Measurements from ENCODE around the gene HSPE1.
"Not testable (repeated sequence)": the region's sequence is repeated elsewhere in the genome, so short reads cannot be mapped to it uniquely, and the experiment has no call there.

Gene HSPE1

DNA sequence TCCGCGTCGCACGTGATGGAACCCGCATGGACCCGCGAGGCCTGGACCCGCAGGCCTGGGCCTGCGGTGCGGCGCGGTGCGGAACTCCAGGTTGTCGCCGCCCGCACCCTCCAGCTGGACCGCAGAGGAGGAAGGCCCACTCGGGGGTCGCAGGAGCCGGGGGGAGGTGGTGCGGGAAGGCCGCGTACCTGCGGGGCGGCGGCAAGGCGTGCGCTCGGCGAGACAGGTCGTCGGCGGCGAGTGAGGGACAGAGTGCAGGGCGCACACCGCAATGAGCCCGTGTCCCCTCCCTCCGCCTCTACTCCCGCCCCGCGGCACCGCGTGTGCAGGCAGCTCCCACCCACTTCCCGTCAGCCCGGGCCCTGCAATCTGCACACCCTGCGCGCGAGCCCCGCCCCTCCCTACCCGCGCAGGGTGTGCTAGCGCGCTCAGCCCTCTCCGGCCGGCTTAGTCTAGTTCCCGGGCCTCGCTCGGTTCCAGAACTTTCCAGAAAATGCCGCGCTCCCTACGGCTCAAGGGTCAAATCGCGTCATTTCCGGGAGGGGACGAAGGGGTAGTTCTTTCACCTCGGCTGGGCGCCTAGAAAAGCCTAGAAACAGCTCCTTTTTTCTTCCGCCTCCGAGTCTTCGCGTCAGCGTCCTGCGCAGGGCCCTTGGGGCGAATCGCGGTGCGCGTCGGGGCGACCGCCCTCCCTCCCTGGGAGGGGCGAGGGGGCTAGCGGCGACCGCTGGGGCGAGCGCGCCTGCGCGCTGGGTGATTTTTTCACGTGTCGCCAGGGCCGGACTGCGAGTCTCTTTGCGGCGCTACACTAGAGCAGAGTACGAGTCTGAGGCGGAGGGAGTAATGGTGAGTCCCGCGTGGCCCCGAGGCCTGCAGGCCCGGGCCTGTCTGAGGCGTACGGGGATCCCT lies at the start of gene HSPE1, which contains the start of gene HSPD1:
Gene HSPE1, plus strand, starts transcription at position 786 of the 909 bp plus-strand sequence. Its CDS starts 58 bp downstream, at position 844.
Gene HSPD1, minus strand, starts transcription at position 247 of the 909 bp plus-strand sequence. CDS start 992 bp downstream, outside the sequence.
- peak; percentile 97 for DNase-seq

DNA sequence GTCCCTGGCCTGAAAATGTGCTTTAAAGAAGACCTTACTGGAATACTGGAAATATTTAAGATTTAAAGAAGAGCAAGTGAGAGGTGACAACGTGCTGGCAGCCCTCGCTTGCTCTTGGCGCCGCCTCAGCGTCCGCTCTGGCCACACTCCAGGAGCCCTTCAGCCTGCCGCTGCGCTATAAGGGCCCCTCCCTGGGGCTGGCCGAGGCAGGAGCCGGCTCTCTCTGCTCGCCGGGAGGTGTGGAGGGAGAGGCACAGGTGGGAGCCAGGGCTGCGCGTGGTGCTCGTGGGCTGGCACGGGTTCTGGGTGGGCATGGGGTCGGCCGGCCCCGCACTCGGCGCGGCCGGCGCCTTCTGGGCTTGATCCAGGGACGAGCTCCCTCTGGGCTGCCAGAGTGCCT lies 49.7 kb upstream of the HSPE1 start:
- no peak for DNase-seq

GRCh38 chr2:197450935-197451358 lies 49.2 kb upstream of the HSPE1 start:
- DNase-seq, result not testable (repeated sequence)

DNA sequence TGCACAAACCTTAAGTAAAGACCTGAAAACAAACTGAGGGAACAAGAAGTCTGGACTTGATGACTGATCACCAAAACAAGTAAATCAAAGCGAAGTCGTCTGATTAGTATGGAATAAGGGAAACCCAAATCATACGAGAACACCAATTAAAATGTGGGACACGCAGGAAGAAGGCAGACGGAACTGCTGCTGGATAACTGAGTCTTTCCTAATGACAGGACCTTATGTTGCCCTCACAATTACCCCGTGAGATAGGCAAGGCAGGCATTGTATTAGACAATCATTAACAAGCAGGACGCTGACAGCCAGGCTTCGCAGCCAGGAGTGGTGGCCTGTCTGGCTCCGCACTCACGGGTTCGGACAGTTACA lies 47.4 kb upstream of the HSPE1 start:
- no peak for DNase-seq

DNA sequence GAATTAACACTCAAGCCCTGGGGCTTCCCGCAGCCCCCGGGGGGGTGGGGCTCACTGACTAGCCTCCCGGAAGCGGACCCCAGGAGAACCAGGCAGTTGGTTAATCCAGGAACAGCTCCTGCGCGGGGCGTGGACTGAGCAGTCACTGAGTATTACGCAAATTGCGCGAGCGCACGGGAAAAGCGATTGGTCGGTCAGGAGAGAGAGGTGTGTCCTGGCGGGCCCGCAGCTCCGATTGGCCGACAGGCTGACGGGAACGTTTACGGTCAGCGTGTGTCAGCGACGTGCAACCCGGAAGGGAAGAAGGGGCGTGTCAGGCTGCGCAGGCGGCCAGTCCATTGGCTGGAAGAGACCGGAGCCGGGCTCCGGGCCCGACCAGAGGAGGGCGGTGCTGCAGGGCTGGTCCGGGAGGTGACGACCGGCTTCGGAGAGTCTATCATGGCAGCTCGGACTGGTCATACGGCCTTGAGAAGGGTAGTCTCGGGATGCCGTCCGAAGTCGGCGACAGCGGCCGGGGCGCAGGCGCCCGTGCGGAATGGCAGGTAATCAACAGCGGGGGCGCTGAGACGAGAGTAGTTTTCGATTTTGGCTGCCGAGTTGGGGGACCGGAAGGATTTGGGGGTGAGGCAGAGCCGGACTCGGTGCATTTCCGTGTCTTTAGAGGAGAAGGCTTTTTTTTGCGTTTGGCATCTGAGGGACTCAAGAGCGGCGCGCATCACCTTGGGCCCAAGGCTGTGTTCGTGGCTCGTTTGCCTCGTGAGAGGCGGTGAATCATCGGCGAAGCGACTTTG lies 46.9 kb upstream of the HSPE1 start, which contains the start of gene COQ10B:
Gene COQ10B, plus strand, starts transcription at position 430 of the 791 bp plus-strand sequence. Its CDS starts 9 bp downstream, at position 439.
- peak; percentile 99 for DNase-seq

GRCh38 chr2:197453914-197454398 lies 46.2 kb upstream of the HSPE1 start:
- DNase-seq, result no peak

DNA sequence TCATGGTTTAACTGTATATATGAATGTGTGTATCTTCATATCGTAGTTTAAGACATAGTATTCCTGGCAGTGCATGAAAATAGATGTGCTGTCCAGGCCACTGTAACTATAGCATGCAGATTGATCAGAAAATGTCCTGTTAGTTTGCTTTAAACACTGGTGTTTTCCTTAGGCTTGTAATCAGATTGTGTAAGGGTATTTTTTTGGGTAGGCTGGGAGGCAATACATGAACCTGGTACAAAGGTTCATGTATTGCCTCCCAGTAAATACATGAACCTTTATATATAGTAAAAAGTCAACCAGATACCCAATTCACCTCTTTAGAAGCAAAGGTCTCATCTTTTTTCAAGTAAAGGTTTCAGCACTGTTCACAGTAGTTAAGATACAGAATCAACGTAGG lies 45.3 kb upstream of the HSPE1 start:
- no peak for DNase-seq

GRCh38 chr2:197455428-197455827 lies 44.8 kb upstream of the HSPE1 start:
- no peak for DNase-seq

DNA sequence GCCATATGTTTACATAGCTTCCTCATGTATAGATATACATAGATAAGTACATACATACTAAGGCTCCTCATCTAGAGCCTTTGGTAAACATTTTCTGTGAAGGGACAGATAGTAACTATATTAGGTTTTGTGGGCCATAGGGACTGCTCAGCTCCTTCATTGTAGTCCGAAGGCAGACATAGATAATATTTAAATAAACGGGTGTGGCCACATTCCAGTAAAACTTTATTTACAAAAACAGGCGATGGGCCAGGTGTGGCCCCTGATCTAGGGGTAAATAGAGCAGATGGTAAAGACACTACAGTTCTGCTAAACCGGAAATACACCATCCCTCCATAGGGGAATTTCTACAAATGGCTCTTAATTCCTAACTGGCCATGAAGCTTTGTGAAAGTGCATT lies 39.5 kb upstream of the HSPE1 start:
- no peak for DNase-seq

DNA sequence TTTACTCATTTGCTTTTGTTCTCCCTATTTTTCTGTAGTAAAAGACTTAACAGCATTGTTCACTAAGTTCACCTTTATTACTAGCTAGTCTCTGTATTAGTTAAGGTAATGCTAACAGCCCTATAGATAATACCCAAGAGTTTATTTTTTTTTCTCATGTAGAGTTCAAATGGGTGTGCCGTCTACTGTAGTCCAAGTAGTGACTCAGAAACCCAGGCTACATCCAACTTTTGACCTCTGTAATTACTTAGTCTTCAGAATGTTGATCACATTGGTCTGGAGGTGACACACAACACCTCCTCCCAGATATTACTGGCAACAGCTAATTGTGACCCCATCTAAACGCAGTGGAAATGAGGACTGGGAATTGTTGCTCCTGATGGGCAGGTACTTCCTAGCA lies 39.1 kb upstream of the HSPE1 start:
- DNase-seq, result no peak

- no peak for DNase-seq
These were observed 36.0 kb upstream of the HSPE1 start for GRCh38 chr2:197464175-197464574.

GRCh38 chr2:197472166-197472565 lies 28.0 kb upstream of the HSPE1 start:
- no peak for DNase-seq

- DNase-seq, result no peak
These were observed 22.4 kb upstream of the HSPE1 start for GRCh38 chr2:197477797-197478196.

DNA sequence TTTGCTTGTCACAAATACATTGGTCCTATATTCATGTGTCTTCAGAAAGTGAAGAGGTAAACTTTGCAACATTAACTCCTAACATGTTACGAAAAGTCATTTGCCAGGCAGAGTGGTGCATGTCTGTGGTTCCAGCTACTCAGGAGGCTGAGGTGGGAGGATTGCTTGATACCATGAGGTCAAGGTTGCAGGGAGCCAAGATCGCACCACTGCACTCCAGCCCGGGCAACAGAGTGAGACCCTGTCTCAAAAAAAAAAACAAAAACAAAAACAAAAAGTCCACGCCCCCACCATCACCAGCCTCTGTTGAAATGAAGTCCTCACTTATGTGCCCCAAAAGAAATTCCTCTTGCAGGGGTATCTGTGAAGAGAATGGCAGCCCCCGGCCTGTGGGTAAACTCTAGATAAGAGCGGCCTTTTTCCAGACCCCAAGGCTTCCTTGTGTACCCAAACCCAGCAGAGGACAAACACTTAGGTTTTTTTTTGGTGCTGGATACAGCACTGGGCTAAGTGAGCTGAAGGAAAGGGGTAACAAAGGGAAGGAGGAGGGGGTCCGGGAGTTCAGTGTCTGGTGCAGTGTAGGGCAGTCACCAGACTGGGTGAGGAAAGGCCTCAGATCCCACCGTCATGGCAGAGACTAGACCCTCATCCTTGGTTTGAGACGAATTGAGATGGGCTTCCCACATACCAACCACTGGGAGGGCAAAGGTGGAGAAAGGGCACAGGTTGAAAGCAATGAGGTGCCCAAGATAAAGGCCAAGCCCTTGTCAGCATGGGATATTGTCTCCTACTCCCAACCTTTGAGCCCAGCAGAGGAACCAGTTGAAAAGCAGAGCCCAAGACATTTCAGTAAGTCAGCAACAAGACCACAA lies 19.8 kb upstream of the HSPE1 start:
- DNase-seq, result no peak

- DNase-seq, result not testable (repeated sequence)
These were observed 15.9 kb upstream of the HSPE1 start for GRCh38 chr2:197484248-197484647.

DNA sequence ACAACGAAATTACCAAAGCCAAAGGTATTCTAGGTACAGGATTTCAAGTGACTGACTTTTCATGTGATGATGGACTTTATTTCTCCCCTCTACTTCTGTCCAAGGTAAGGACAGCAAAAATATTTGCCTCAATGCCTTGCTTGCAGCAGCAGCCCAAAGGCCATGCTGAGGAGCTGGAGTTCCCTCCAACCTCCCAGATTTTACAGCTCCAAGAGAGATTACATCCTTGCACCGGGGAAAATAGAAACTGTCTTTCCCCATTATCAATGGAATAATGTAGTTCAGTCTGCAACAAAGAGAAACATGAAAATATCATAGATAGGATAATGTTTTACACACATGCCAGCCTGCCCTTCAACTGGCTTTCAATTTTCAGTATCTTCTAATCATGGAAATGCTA lies 14.0 kb upstream of the HSPE1 start:
- DNase-seq, result no peak

GRCh38 chr2:197487385-197487784 lies 12.8 kb upstream of the HSPE1 start:
- DNase-seq, result no peak

DNA sequence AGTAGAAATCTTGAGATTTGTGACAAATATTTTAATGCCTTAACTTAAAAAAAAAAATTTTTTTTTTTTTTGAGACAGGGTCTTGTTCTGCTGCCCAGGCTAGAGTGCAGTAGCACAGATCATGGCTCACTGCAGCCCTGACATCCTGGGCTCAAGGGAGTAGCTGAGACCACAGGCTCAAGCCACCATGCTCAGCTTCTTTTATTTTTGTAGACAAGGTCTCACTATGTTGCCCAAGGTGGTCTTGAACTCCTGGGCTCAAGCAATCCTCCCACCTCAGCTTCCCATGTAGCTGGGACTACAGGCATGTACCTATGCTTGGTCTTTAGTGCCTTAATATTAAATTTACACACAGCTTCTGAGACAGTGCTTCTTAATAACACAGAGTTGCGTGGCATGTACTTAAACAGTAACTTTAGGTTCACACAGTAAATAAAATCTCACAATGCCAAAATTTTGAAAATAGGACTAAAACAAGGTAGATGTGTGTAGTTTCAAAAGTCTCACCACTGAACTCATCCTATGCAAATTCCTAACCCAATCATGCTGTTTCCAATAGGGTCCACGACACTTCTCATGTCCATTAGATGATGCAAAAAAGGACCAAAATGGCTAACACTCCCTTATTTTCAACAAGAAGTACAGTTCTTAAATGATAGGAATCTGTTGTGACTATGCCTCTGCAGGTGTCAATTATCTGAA lies 4.6 kb upstream of the HSPE1 start:
- no peak for DNase-seq

- no peak for DNase-seq
These were observed 3.5 kb upstream of the HSPE1 start for GRCh38 chr2:197496695-197497094.

GRCh38 chr2:197497326-197497725 lies 2.9 kb upstream of the HSPE1 start:
- no peak for DNase-seq

- no peak for DNase-seq
These were observed 1.8 kb upstream of the HSPE1 start for GRCh38 chr2:197498235-197498936.

Measured in DMS153 (cell line).